Measurements from ENCODE around the gene SLC49A3. TPM values are rescaled to one million over a fixed set of nuclear protein-coding genes. Genes with fewer than 3 reads are reported as not detected.

The SLC49A3 gene
- total RNA-seq, 1 experiment from 2014 or later, result 5.5 TPM

GRCh38 chr4:687971-688853 lies 739 bp downstream of the SLC49A3 start:
- H2AFZ ChIP-seq (ENCODE audit: low read depth, low read length, poor library complexity, severe bottlenecking), result no peak overlapping the region
- intact Hi-C loops (cut with micrococcal nuclease), result no loop called here
- CTCF ChIA-PET, result interaction anchor here (1.6 kb wide), 1 partner anchor 14 kb away, joined by 8 read pairs; the partner anchor contains the start of genes ATP5ME and MYL5

GRCh38 chr4:687048-687970 lies 1.6 kb downstream of the SLC49A3 start:
- peak overlapping the region; percentile 46 to 58 for H3K4me3 ChIP-seq (replicated peaks in 1 of 2; ENCODE audit: low read depth in 1 of 2, low read length in 2 of 2)
- peak overlapping the region; percentile 70 for H3K9ac ChIP-seq (ENCODE audit: low read length)
- POLR2A ChIA-PET, result interaction anchor here (0.6 to 1.8 kb wide), 3 partner anchors 13 to 84 kb away, joined by 3 to 6 read pairs (median 3); partner anchors contain the start of genes ATP5ME and MYL5
- TSS peak; percentile 76 for BruUV-seq (replicated peaks)
- RAD21 ChIA-PET (ENCODE audit: low non-redundant PET in 1 of 2, low total read pairs in 2 of 2, uncharacterized antibody in 2 of 2, unreplicated experiment in 2 of 2), result no interaction called here
- peak overlapping the region; percentile 85 for H3K4me2 ChIP-seq (ENCODE audit: low read length)
- no peaks in the 10 kb centered on the region for H3K9me3 ChIP-seq (ENCODE audit: control insufficient read depth in 1 of 2, insufficient read depth in 1 of 2, low read depth in 1 of 2, low read length in 2 of 2)
- peak; percentile 86 for ATAC-seq
- no peaks in the 10 kb centered on the region for H3K36me3 ChIP-seq (ENCODE audit: control insufficient read depth in 1 of 2, insufficient read depth in 2 of 2, low read length in 2 of 2)
- no peak overlapping the region for H2AFZ ChIP-seq (ENCODE audit: low read depth, low read length, poor library complexity, severe bottlenecking)
- peaks cover 4% of the 10 kb centered on the region; the same call in 1 of the 2 replicates for H3K79me2 ChIP-seq (ENCODE audit: insufficient read depth, low read length)
- DNase-seq (ENCODE audit: low read depth, low spot score), result peak; percentile 66
- TF ChIP-seq ZFX (IDR thresholded peaks at IDR 0.05) (0 out of 2 replicates have a peak, but pooled peaks have one; percentile 7), POLR2AphosphoS5 (IDR thresholded peaks at IDR 0.05; ENCODE audit: low read depth, low read length) (peak; percentile 71), CTCF (IDR thresholded peaks at IDR 0.05 in 2 of 3, conservative IDR thresholded peaks at IDR 0.05 in 1 of 3; ENCODE audit: borderline replicate concordance in 1 of 3, insufficient read depth in 1 of 3, low read depth in 2 of 3, low read length in 2 of 3) (no peak), CEBPB (IDR thresholded peaks at IDR 0.05; ENCODE audit: low read depth) (no peak)
- H3K27me3 ChIP-seq (ENCODE audit: insufficient read depth, low read length), result no peaks in the 10 kb centered on the region
- intact Hi-C loops (cut with micrococcal nuclease), result no loop called here
- H4K20me1 ChIP-seq (ENCODE audit: insufficient read depth), result no peaks in the 10 kb centered on the region
- H3K4me1 ChIP-seq (ENCODE audit: control insufficient read depth in 1 of 2, insufficient read depth in 2 of 2, low read length in 2 of 2), result peaks cover 22 to 42% of the 10 kb centered on the region in 2 experiments
- H3K27ac ChIP-seq (ENCODE audit: low read depth, low read length), result peak overlapping the region; percentile 92
- no peaks in the 10 kb centered on the region for H3K9me2 ChIP-seq (ENCODE audit: insufficient read depth)
- CTCF ChIA-PET, result interaction anchor here (0.7 to 1.6 kb wide), 4 partner anchors 9 to 55 kb away, joined by 3 to 8 read pairs (median 4); partner anchors contain the start of genes ATP5ME and MYL5

More at GRCh38 chr4:687971-688853, 739 bp downstream of the SLC49A3 start:
- Histone ChIP-seq H3K27me3 (ENCODE audit: insufficient read depth, low read length) (no peaks in the 10 kb centered on the region), H3K4me3 (replicated peaks in 1 of 2; ENCODE audit: low read depth in 1 of 2, low read length in 2 of 2) (peak overlapping the region; percentile 46 to 58), H4K20me1 (ENCODE audit: insufficient read depth) (no peaks in the 10 kb centered on the region), H3K4me1 (ENCODE audit: control insufficient read depth in 1 of 2, insufficient read depth in 2 of 2, low read length in 2 of 2) (peaks cover 22 to 42% of the 10 kb centered on the region in 2 experiments), H3K9ac (ENCODE audit: low read length) (peak overlapping the region; percentile 70), H3K27ac (ENCODE audit: low read depth, low read length) (peak overlapping the region; percentile 92), H3K9me3 (ENCODE audit: control insufficient read depth in 1 of 2, insufficient read depth in 1 of 2, low read depth in 1 of 2, low read length in 2 of 2) (no peaks in the 10 kb centered on the region), H3K79me2 (ENCODE audit: insufficient read depth, low read length) (peaks cover 4% of the 10 kb centered on the region; the same call in 1 of the 2 replicates), H3K9me2 (ENCODE audit: insufficient read depth) (no peaks in the 10 kb centered on the region), H3K4me2 (ENCODE audit: low read length) (peak overlapping the region; percentile 85), H3K36me3 (ENCODE audit: control insufficient read depth in 1 of 2, insufficient read depth in 2 of 2, low read length in 2 of 2) (no peaks in the 10 kb centered on the region)
- ChIA-PET POLR2A (interaction anchor here (1.8 kb wide), 1 partner anchor 14 kb away, joined by 6 read pairs; the partner anchor contains the start of genes ATP5ME and MYL5), RAD21 (ENCODE audit: low non-redundant PET in 1 of 2, low total read pairs in 2 of 2, uncharacterized antibody in 2 of 2, unreplicated experiment in 2 of 2) (no interaction called here)
- BruUV-seq (replicated peaks), result no TSS peak
- ATAC-seq, result peak; percentile 23
- DNase-seq (ENCODE audit: low read depth, low spot score), result no peak
- TF ChIP-seq CEBPB (IDR thresholded peaks at IDR 0.05; ENCODE audit: low read depth) (no peak), RAD21 (IDR thresholded peaks at IDR 0.05; ENCODE audit: low read depth) (no peak)

Data from HCT116 (cell line).